Fibroblast of mammary gland (primary cell): ENCODE measurements around the gene B3GNT5.

Experiments used
- DNase-seq: peaks from one replicate; pipeline ENCODE4 v3.0.0-alpha.2; 2010; ENCODE audit warnings: low read depth
- H3K4me3 ChIP-seq: 2 replicates; pipeline ENCODE4 v1.5.1; 2011; ENCODE audit warnings: low read depth, mild to moderate bottlenecking, low read length, moderate library complexity; ENCODE audit not compliant: control insufficient read depth
- TF ChIP-seq, protein P1 (sequence below): conservative IDR thresholded peaks from 2 replicates; pipeline ENCODE4 v1.5.1; 2011; ENCODE audit warnings: low read depth, low read length, inconsistent platforms; ENCODE audit not compliant: control insufficient read depth, insufficient read depth

B3GNT5 gene

DNA sequence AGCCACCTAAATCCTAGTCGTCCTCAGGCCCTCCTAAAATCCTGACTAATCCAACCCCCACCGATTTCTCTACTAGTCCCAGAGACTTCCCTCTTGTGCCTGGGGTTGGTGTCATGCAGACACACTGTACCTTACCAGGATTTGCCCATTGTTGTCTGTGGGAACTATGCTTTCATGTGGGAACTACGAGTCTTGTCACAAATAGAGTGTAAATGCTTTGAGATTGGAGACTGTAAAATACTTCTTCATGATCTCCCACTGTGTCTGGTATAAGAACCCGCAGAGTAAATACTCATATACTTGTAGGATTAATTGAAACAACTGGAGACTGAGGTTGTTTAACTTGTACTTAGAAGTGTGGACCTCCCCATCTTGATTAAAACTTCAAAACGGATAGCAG is 11.2 kb downstream of the B3GNT5 start:
- DNase-seq = peak; percentile 35
- TF ChIP-seq, protein P1, sequence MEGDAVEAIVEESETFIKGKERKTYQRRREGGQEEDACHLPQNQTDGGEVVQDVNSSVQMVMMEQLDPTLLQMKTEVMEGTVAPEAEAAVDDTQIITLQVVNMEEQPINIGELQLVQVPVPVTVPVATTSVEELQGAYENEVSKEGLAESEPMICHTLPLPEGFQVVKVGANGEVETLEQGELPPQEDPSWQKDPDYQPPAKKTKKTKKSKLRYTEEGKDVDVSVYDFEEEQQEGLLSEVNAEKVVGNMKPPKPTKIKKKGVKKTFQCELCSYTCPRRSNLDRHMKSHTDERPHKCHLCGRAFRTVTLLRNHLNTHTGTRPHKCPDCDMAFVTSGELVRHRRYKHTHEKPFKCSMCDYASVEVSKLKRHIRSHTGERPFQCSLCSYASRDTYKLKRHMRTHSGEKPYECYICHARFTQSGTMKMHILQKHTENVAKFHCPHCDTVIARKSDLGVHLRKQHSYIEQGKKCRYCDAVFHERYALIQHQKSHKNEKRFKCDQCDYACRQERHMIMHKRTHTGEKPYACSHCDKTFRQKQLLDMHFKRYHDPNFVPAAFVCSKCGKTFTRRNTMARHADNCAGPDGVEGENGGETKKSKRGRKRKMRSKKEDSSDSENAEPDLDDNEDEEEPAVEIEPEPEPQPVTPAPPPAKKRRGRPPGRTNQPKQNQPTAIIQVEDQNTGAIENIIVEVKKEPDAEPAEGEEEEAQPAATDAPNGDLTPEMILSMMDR = no peak
- H3K4me3 ChIP-seq = no peak overlapping the region

DNA sequence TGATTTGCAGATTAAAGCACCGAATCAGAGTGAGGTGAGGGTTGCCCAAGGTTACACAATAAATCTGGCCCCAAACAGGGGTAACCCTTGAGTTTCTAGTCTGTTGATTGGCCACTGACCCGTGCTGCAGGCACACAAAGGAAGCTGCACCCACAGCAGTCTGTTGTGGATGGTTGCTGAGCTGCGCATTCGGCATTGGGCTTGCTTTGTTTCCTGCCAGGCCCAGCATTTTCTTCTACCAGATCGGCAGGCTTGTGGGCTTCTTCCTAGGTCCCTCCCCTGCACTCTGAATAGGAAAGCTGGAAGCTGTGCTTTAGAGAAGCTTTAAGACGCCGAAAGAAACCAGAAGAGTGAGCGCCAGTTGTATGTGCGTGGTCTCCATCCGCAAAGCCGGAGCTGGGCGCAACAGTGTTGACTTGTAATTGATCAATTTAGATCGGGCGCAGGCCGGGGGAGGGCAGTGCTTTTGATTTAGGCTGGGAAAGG is 12.1 kb downstream of the B3GNT5 start:
- DNase-seq = peak; percentile 74
- peak overlapping the region; percentile 1 for H3K4me3 ChIP-seq
- TF ChIP-seq, protein P1 = no peak

DNA sequence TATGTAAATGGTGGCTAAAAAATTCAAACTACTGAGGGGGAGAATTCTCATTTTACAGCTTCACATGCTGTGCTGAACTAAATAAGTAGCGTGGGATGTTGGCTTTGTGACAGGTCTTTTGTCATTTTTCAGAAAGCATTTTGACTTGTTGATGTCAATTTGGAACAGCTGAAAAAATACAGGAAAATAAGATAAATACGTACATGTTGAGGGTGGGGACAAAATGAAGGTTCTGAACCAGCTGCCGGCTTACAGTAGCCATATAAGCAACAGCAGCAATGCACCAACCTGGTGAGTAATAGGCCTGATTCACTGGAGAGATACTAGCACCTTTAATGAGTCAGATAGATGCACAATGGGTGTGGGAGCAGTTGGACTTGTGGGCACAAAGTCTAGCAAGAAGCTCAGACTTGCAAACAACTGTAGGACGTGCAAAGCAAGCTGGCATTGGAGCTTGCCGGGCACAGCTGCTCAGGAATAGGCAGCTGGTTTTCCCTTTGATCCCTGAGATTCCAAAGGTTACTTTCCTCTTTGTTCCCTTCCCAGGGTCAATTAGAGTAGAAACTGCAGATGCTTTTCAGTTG is 12.9 kb downstream of the B3GNT5 start:
- TF ChIP-seq, protein P1 = no peak
- peak; percentile 98 for DNase-seq
- no peak overlapping the region for H3K4me3 ChIP-seq

DNA sequence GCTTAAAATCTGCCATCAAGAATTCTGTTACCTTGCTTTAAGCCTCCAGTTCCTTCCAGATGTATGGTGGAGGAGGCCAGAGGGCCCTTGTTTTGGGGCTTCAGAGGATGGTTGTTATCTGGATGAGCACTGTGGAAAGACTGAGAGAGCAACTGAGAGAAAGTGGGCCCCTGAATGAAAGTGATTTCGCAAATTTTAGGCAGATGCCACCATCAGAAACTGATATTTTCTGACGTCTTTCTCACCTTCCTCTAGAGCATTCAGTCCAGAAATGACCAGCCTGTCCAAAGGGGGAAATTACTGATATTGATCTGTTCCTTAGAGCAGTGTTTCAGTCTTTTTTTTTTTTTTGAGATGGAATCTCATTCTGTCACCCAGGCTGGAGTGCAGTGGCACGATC is 13.4 kb downstream of the B3GNT5 start:
- TF ChIP-seq, protein P1 = no peak
- no peak for DNase-seq
- H3K4me3 ChIP-seq = no peak overlapping the region

DNA sequence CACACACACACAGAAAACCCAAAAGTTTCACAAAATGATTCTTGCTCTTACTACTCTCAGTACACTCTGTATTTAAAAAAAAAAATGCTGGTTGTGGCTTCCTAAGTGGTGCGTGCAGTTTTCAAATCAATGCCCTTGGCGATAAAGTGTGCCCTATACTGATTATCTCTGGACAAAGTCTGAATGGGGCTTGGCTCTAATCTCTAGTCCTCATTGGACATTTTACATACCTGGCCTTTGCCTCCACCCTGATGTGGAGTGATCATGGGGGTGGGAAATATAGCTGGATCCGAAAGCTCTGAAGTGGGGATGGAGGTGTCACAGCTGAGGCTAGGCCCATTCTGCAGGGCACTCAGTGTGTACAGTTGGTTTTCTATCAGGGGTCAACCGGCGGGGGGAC is 14.1 kb downstream of the B3GNT5 start:
- DNase-seq = no peak
- no peak overlapping the region for H3K4me3 ChIP-seq
- TF ChIP-seq, protein P1 = no peak

DNA sequence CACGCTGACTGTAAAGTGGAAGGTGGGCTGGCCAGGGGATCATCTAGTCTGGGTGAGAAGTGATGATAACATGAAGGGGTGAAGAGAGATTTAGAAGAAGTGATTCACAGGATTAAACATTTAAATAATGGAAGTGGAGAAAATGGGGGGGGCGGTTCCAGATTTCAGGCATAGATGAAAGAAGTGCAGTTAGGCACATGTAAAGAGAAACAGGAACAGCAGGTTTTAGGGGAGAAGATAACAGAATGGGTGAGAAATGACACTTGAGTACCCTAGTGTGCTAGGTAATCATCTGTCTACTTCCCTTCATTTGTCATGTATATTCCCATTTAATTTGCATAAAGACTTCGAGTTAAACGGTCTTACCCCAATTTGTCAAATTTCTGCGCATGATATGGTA is 15.3 kb downstream of the B3GNT5 start:
- no peak overlapping the region for H3K4me3 ChIP-seq
- no peak for DNase-seq
- TF ChIP-seq, protein P1 = no peak

DNA sequence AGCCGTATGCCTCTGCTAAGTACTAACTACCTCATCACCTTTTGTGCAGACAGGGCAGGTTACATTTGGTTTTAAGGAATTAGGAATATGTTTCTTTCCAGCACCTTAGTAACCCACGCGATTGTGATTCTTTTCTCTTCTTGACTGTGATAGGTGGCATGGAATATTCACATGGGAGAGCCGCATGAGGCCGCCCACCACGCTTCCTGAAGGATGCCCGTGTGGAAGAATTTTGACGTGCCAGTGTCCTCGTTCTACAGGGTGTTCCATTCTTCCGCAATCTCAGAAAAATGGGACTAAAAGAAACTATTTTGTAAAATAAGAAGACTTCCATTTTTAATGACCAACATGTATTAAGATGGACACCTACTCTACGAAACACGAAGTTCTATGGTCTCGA is 16.3 kb downstream of the B3GNT5 start:
- no peak for DNase-seq
- TF ChIP-seq, protein P1 = no peak
- no peak overlapping the region for H3K4me3 ChIP-seq
